Measurements from ENCODE around the gene TNFRSF14. TPM values are rescaled to one million over a fixed set of nuclear protein-coding genes. Genes with fewer than 3 reads are reported as not detected.

Gene TNFRSF14
- total and polyA plus RNA-seq, 2 donors (not counting 1 experiment from before 2014, with no cell fraction given): 239 to 427 TPM

DNA sequence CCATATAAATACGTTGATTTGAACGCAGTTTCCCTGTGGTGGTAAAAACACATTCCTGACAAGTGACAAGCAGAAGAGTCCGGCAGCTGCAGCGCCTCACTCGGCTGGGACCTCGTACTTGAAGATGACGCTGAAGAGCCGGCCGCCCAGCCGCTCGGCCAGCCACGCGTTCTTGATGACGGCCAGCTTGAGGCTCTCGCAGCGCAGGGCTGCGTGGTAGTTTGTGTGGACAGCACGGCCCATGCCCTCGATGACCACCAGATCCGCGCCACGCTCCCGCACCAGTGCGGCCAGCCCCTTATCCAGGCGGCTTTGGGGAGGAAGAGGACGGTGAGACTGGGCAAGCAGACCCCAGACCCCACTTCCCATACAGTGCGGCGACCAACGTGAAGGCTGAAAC is 47.4 kb upstream of the TNFRSF14 start:
- TF ChIP-seq, protein P1, sequence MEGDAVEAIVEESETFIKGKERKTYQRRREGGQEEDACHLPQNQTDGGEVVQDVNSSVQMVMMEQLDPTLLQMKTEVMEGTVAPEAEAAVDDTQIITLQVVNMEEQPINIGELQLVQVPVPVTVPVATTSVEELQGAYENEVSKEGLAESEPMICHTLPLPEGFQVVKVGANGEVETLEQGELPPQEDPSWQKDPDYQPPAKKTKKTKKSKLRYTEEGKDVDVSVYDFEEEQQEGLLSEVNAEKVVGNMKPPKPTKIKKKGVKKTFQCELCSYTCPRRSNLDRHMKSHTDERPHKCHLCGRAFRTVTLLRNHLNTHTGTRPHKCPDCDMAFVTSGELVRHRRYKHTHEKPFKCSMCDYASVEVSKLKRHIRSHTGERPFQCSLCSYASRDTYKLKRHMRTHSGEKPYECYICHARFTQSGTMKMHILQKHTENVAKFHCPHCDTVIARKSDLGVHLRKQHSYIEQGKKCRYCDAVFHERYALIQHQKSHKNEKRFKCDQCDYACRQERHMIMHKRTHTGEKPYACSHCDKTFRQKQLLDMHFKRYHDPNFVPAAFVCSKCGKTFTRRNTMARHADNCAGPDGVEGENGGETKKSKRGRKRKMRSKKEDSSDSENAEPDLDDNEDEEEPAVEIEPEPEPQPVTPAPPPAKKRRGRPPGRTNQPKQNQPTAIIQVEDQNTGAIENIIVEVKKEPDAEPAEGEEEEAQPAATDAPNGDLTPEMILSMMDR (IDR thresholded peaks at IDR 0.05): no peak
- no peak for TF ChIP-seq EZH2 (IDR thresholded peaks at IDR 0.05; ENCODE audit: borderline replicate concordance, insufficient read depth, low read depth, low read length, poor library complexity, severe bottlenecking)
- Mint-ChIP-seq H3K9me3 (ENCODE audit: insufficient read depth) (no peaks in the 10 kb centered on the region), H3K4me1 (no peaks in the 10 kb centered on the region), H3K27ac (no peak overlapping the region), H3K4me3 (no peak overlapping the region), H3K27me3 (no peaks in the 10 kb centered on the region)
- ATAC-seq (ENCODE audit: low read depth) (no peak), DNase-seq (no peak)
- H3K27ac ChIP-seq (ENCODE audit: low read length in 2 of 2): no peak overlapping the region
- intact Hi-C loops (cut with micrococcal nuclease): no loop called here
- H3K79me2 ChIP-seq (ENCODE audit: control insufficient read depth, insufficient read depth, low read length): no peaks in the 10 kb centered on the region
- no peak overlapping the region for H3K4me3 ChIP-seq (ENCODE audit: control extremely low read depth in 1 of 5, extremely low read depth in 1 of 5, insufficient read depth in 1 of 5, low read depth in 2 of 5, low read length in 4 of 5)
- H3K36me3 ChIP-seq (replicated peaks in 1 of 2; ENCODE audit: control extremely low read depth in 1 of 2, control insufficient read depth in 1 of 2, extremely low read depth in 1 of 2, insufficient read depth in 2 of 2, low read length in 1 of 2): peaks cover 0 to 51% of the 10 kb centered on the region in 2 experiments
- POLR2A ChIA-PET: interaction anchor here (1.1 kb wide), 1 partner anchor 18 kb away, joined by 3 read pairs; the partner anchor contains the start of gene PANK4
- 97% methylated on average over 29 of the region's 29 CpGs for WGBS (ENCODE audit: insufficient coverage)
- peaks cover 51% of the 10 kb centered on the region for H4K20me1 ChIP-seq (ENCODE audit: control insufficient read depth, insufficient read depth, low read length, poor library complexity, severe bottlenecking)
- H3K4me2 ChIP-seq (replicated peaks; ENCODE audit: low read depth, low read length, poor library complexity, severe bottlenecking): no peak overlapping the region
- no peak overlapping the region for H2AFZ ChIP-seq (ENCODE audit: insufficient read depth, low read depth, low read length, poor library complexity, severe bottlenecking)
- no peaks in the 10 kb centered on the region for H3K27me3 ChIP-seq (replicated peaks in 1 of 4; ENCODE audit: control extremely low read depth in 1 of 4, control insufficient read depth in 3 of 4, insufficient read depth in 4 of 4, low read length in 3 of 4)
- H3K9me3 ChIP-seq (ENCODE audit: control extremely low read depth in 1 of 3, control insufficient read depth in 2 of 3, insufficient read depth in 1 of 3, low read length in 2 of 3): no peaks in the 10 kb centered on the region
- no peak overlapping the region for H3K9ac ChIP-seq (ENCODE audit: low read length)
- H3K4me1 ChIP-seq (ENCODE audit: control insufficient read depth in 2 of 2, insufficient read depth in 2 of 2, low read length in 2 of 2): no peaks in the 10 kb centered on the region
- CTCF ChIA-PET: no interaction called here

DNA sequence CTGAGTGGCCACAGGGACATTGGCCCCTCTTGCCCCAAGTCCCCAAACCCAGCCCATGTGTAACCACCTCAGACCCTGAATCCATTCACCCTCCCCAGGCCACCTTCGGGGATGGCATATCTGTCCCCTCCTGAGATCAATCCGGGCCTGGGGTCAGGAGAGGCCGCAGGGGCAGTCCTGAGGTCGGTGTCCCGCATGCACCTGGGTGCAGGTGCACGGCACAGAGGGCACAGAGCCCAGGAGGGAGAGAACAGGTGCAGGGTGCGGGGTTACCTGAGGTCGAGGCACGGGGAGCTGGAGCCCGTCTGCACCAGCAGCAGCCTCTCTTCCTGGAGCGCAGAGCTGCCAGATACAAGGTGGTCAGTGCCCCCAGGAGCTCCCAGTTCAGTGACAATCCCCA is 46.6 kb upstream of the TNFRSF14 start:
- Histone ChIP-seq H2AFZ (ENCODE audit: insufficient read depth, low read depth, low read length, poor library complexity, severe bottlenecking) (no peak overlapping the region), H3K27ac (ENCODE audit: low read length in 2 of 2) (no peak overlapping the region), H3K27me3 (replicated peaks in 1 of 4; ENCODE audit: control extremely low read depth in 1 of 4, control insufficient read depth in 3 of 4, insufficient read depth in 4 of 4, low read length in 3 of 4) (no peaks in the 10 kb centered on the region), H3K9ac (ENCODE audit: low read length) (no peak overlapping the region), H4K20me1 (ENCODE audit: control insufficient read depth, insufficient read depth, low read length, poor library complexity, severe bottlenecking) (peaks cover 52% of the 10 kb centered on the region), H3K4me1 (ENCODE audit: control insufficient read depth in 2 of 2, insufficient read depth in 2 of 2, low read length in 2 of 2) (no peaks in the 10 kb centered on the region), H3K4me2 (replicated peaks; ENCODE audit: low read depth, low read length, poor library complexity, severe bottlenecking) (no peak overlapping the region), H3K36me3 (replicated peaks in 1 of 2; ENCODE audit: control extremely low read depth in 1 of 2, control insufficient read depth in 1 of 2, extremely low read depth in 1 of 2, insufficient read depth in 2 of 2, low read length in 1 of 2) (peaks cover 0 to 57% of the 10 kb centered on the region in 2 experiments), H3K9me3 (ENCODE audit: control extremely low read depth in 1 of 3, control insufficient read depth in 2 of 3, insufficient read depth in 1 of 3, low read length in 2 of 3) (no peaks in the 10 kb centered on the region), H3K4me3 (ENCODE audit: control extremely low read depth in 1 of 5, extremely low read depth in 1 of 5, insufficient read depth in 1 of 5, low read depth in 2 of 5, low read length in 4 of 5) (no peak overlapping the region), H3K79me2 (ENCODE audit: control insufficient read depth, insufficient read depth, low read length) (no peaks in the 10 kb centered on the region)
- ChIA-PET CTCF (no interaction called here), POLR2A (no interaction called here)
- Mint-ChIP-seq H3K9me3 (ENCODE audit: insufficient read depth) (no peaks in the 10 kb centered on the region), H3K27ac (no peak overlapping the region), H3K4me1 (no peaks in the 10 kb centered on the region), H3K27me3 (no peaks in the 10 kb centered on the region), H3K4me3 (no peak overlapping the region)
- DNase-seq: no peak
- ATAC-seq (ENCODE audit: low read depth): no peak
- WGBS (ENCODE audit: insufficient coverage): 90% methylated on average over 11 of the region's 11 CpGs
- TF ChIP-seq, protein P1 (IDR thresholded peaks at IDR 0.05): no peak
- TF ChIP-seq EZH2 (IDR thresholded peaks at IDR 0.05; ENCODE audit: borderline replicate concordance, insufficient read depth, low read depth, low read length, poor library complexity, severe bottlenecking): no peak
- intact Hi-C loops (cut with micrococcal nuclease): no loop called here

Measured in B cell (primary cell).